Kidney capillary endothelial cell (primary cell): ENCODE data around the gene SUPT3H.
"Not testable (repeated sequence)": the region's sequence is repeated elsewhere in the genome, so short reads cannot be mapped to it uniquely, and the experiment has no call there.

ENCODE experiments used
- DNase-seq: peaks from one replicate; pipeline ENCODE4 v3.0.0-alpha.2; 2018; ENCODE audit warnings: low spot score

Gene SUPT3H

GRCh38 chr6:45323656-45324224, 54.0 kb downstream of the SUPT3H start:
- DNase-seq: no peak

GRCh38 chr6:45320349-45320748, 57.4 kb downstream of the SUPT3H start:
- no peak for DNase-seq

GRCh38 chr6:45314146-45314545, 63.6 kb downstream of the SUPT3H start:
- no peak for DNase-seq

GRCh38 chr6:45310118-45310788, 67.5 kb downstream of the SUPT3H start:
- no peak for DNase-seq

GRCh38 chr6:45305546-45305945, 72.2 kb downstream of the SUPT3H start:
- no peak for DNase-seq

- no peak for DNase-seq
These were observed 74.9 kb downstream of the SUPT3H start for GRCh38 chr6:45302832-45303231.

- no peak for DNase-seq
These were observed 76.2 kb downstream of the SUPT3H start for GRCh38 chr6:45301348-45302142.

GRCh38 chr6:45300736-45301135, 77.0 kb downstream of the SUPT3H start:
- DNase-seq: no peak

- no peak for DNase-seq
These were observed 78.6 kb downstream of the SUPT3H start for GRCh38 chr6:45299096-45299581.

- DNase-seq: no peak
These were observed 80.4 kb downstream of the SUPT3H start for GRCh38 chr6:45297320-45297719.

- DNase-seq: not testable (repeated sequence)
These were observed 83.6 kb downstream of the SUPT3H start for GRCh38 chr6:45294065-45294701.

- no peak for DNase-seq
These were observed 84.4 kb downstream of the SUPT3H start for GRCh38 chr6:45293306-45293705.

- DNase-seq: no peak
These were observed 87.8 kb downstream of the SUPT3H start for GRCh38 chr6:45289751-45290514.

- not testable (repeated sequence) for DNase-seq
These were observed 91.0 kb downstream of the SUPT3H start for GRCh38 chr6:45286707-45287106.

GRCh38 chr6:45278367-45278766, 99.4 kb downstream of the SUPT3H start:
- DNase-seq: no peak

- not testable (repeated sequence) for DNase-seq
These were observed 100.0 kb downstream of the SUPT3H start for GRCh38 chr6:45277741-45278140.

- DNase-seq: no peak
These were observed 102.4 kb downstream of the SUPT3H start for GRCh38 chr6:45275358-45275757.

- DNase-seq: no peak
These were observed 105.1 kb downstream of the SUPT3H start for GRCh38 chr6:45272626-45273025.

GRCh38 chr6:45265246-45265645, 112.5 kb downstream of the SUPT3H start:
- no peak for DNase-seq

- DNase-seq: no peak
These were observed 117.0 kb downstream of the SUPT3H start for GRCh38 chr6:45260696-45261095.
